ENCODE data around the gene TRAF6.

The TRAF6 gene

GRCh38 chr11:36441610-36442208, 68.4 kb downstream of the TRAF6 start:
- Histone ChIP-seq H3K27ac (peak overlapping the region in 1 of 21 experiments; percentile 18), H3K4me3 (no peak overlapping the region)

GRCh38 chr11:36438126-36438525, 71.9 kb downstream of the TRAF6 start:
- H3K4me3 ChIP-seq = no peak overlapping the region
- no peak overlapping the region for H3K27ac ChIP-seq

DNA sequence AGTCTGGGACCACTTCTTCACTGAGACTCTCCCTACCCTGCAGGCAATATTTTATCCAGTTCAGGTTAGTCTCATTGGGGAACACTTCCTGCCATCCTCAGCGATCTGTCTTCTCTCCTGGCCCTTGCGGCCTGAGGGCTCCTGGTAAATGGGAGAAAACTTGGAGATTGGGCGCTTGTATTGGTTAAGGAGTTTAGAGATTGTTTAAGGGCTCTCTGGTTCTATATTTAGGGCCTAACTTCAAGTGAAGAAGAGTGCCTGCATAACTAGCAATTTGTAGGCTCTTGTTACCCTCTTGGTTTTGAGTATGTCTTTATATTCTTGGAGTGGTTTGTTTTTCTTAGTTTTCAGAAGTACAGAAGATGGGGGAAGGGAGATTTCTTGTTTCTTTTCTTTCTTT, 72.7 kb downstream of the TRAF6 start:
- H3K27ac ChIP-seq = no peak overlapping the region
- H3K4me3 ChIP-seq = no peak overlapping the region
